SJSA1 (cell line): Measurements from ENCODE around the gene HMCES. TPM values are rescaled to one million over a fixed set of nuclear protein-coding genes. Genes with fewer than 3 reads are reported as not detected.
"Not testable (repeated sequence)": the region's sequence is repeated elsewhere in the genome, so short reads cannot be mapped to it uniquely, and the experiment has no call there.

Source experiments
- DNase-seq, 2 experiments: peaks; one replicate each; pipeline ENCODE4 v3.0.0-alpha.2; 2015 to 2020; ENCODE audit warnings: low spot score in 2 of 2, low read depth in 1 of 2
- H3K27ac ChIP-seq: fragments of 250-450 bp; sonication (Bioruptor Pico); 2 replicates; pipeline ENCODE4 v1.5.1; 2020; ENCODE audit warnings: mild to moderate bottlenecking, moderate library complexity
- H3K27me3 ChIP-seq: fragments of 250-450 bp; sonication (Bioruptor Pico); replicated peaks from 2 replicates; pipeline ENCODE4 v1.5.1; 2020; ENCODE audit warnings: mild to moderate bottlenecking, moderate library complexity
- H3K36me3 ChIP-seq: fragments of 250-450 bp; sonication (Bioruptor Pico); 2 replicates; pipeline ENCODE4 v1.5.1; 2020; ENCODE audit warnings: mild to moderate bottlenecking
- H3K4me1 ChIP-seq: fragments of 250-450 bp; sonication (Bioruptor Pico); replicated peaks from 2 replicates; pipeline ENCODE4 v1.6.1; 2021; ENCODE audit warnings: mild to moderate bottlenecking
- H3K4me3 ChIP-seq: fragments of 250-450 bp; sonication (Bioruptor Pico); 2 replicates; pipeline ENCODE4 v1.5.1; 2020; ENCODE audit warnings: mild to moderate bottlenecking
- H3K9me3 ChIP-seq: fragments of 250-450 bp; sonication (Bioruptor Pico); replicated peaks from 2 replicates; pipeline ENCODE4 v1.5.1; 2020; ENCODE audit warnings: mild to moderate bottlenecking
- total RNA-seq: library from RNA; depleted of rRNA; stranded (reverse); fragments of >200 nt; shearing (Covaris generic); gene quantifications from 2 replicates; pipeline ENCODE4 v1.2.3, GENCODE V29; 2014; rRNA removed

Gene HMCES, protein sequence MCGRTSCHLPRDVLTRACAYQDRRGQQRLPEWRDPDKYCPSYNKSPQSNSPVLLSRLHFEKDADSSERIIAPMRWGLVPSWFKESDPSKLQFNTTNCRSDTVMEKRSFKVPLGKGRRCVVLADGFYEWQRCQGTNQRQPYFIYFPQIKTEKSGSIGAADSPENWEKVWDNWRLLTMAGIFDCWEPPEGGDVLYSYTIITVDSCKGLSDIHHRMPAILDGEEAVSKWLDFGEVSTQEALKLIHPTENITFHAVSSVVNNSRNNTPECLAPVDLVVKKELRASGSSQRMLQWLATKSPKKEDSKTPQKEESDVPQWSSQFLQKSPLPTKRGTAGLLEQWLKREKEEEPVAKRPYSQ
- total RNA-seq, result 22.2 and 25.6 TPM in 2 replicates

DNA sequence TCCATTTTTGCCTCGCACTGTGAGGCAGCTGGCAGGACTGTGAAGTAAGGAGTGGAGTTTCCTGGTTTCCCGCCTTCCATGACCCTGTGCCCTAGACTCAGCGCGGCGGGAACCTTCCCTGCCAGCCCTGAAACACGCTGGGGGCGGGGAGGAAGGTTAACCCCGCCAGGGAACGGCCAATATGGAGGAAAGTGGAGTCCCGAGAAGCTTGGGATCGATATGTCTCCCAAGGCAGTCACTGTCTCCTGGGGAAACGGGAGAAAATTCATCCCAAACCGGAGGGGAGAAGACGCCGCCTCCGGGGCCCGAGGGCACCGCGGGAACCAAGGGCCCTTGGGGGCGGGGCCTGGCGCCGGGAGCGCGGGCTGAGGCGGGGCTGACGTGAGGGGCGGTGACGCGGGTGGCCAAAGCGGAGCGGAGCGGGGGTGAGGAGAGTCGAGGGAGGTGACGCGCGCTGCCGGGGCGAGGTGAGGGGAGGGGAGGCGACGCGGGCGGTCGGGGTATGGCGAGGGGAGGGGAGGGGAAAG lies at the start of gene HMCES:
HMCES (plus strand) TSS at position 432 of the 527 bp plus-strand sequence. CDS start 863 bp downstream, outside the sequence.
- Histone ChIP-seq H3K9me3 (no peaks in the 10 kb centered on the region), H3K36me3 (peaks cover 56% of the 10 kb centered on the region), H3K4me1 (peaks cover 8% of the 10 kb centered on the region), H3K27ac (peak within 1 kb of the TSS; percentile 73), H3K4me3 (peak within 1 kb of the TSS; percentile 92), H3K27me3 (no peaks in the 10 kb centered on the region)
- DNase-seq, result peak; percentile 84 to 93

DNA sequence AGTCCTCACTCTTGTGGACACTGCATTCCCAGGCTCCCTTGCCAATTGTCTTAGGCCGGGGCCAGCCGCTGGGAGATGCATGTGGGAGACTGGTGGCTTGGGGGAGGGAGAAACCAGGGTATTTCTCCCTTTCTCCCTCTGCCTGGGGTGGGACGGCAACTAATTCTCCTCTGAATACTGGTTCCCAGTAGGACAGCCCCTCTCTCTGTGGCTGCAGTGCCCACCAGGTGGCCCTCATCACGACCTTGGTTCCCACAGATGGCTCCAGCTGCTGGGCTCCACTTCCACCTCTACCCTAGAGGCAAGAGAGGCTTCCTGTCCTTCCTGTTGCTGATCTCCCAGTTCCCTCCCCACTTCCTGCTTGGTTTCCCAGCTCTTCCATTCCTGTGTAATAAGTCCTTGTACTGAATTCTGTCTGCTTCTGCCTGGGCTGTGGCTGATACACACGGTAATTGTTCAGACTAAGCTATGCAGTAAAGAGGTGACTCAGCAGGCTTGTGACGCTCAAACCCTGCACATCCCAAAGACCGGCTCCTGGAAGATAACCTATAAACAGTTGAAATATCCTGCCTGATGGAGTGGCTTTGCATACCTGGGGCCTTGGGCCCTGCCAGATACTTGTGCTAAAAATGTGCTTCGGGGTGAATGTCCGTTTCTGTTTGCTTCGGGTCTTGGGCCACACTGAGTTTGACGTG lies 49.6 kb upstream of the HMCES start:
- Histone ChIP-seq H3K9me3 (no peaks in the 10 kb centered on the region), H3K36me3 (no peaks in the 10 kb centered on the region), H3K27ac (peak overlapping the region; percentile 71), H3K27me3 (no peaks in the 10 kb centered on the region), H3K4me3 (no peak overlapping the region), H3K4me1 (peaks cover 52% of the 10 kb centered on the region)
- DNase-seq, result peak; percentile 52 to 67

DNA sequence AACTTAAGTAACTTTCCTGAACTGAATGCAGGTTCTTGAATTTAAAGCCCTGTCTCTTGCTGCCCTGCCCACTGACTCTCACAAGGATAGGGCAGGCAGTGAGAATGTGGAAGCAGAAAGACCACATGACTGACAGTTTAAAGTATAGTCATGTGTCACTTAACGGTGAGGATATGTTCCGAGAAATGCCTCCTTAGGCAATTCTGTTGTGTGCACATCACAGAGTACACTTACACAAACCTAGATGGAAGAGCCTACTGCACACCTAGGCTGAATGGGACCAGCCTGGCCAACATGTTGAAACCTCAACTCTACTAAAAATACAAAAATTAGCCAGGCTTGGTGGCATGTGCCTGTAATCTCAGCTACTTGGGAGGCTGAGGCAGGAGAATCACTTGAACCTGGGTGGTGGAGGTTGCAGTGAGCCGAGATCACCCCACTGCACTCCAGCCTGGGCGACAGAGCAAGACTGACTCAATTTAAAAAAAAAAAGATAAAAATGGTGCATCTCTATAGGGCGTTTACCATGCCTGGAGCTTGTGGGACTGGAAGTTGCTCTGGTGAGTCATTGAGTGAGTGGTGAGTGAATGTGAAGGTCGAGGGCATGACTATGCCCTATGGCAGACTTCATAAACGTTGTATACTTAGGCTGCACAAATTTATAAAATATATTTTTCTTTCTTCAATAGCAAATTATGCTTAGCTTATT lies 48.2 kb upstream of the HMCES start:
- DNase-seq, result peak; percentile 55 to 77
- H3K27ac ChIP-seq, result peak overlapping the region; percentile 50
- H3K27me3 ChIP-seq, result no peaks in the 10 kb centered on the region
- H3K36me3 ChIP-seq, result no peaks in the 10 kb centered on the region
- H3K9me3 ChIP-seq, result no peaks in the 10 kb centered on the region
- no peak overlapping the region for H3K4me3 ChIP-seq
- peaks cover 47% of the 10 kb centered on the region for H3K4me1 ChIP-seq

DNA sequence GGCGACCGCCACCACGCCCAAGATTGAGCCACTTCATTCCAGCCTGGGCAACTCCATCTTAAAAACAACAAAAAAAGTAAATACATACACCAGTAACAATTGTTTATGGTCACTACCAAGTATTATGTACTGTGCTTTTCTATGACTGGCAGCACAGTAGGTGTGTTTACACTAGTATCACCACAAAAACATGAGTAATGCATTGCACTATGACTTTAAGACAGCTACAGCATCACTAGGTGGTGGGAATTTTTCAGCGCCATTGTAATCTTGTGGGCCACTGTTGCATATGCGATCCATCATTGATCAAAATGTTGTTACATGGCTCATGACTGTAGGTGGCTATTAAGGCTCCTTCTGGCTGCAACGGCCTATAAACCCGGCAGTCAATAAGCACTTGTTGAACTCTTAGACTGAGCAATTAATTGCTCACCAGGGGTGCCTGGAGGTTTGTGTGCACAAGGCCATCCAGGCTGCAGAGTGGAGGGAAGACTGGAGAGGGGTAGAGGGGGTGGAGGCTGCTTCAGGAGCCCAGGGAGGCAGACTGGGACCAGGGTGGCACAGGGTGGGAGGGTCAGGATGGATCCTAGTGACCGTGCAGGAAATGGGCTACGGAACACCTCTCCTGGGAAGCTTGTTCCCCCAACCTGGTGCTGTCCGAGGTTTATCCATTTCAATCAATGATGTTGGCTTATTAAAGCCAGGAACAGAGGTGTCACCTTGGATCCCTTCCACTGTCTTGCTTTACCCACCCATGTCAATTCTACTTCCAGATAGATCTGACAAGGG lies 47.1 kb upstream of the HMCES start:
- H3K36me3 ChIP-seq, result no peaks in the 10 kb centered on the region
- DNase-seq, result peak; percentile 49 to 67
- no peaks in the 10 kb centered on the region for H3K9me3 ChIP-seq
- H3K4me1 ChIP-seq, result peaks cover 36% of the 10 kb centered on the region
- no peak overlapping the region for H3K4me3 ChIP-seq
- peak overlapping the region; percentile 50 for H3K27ac ChIP-seq
- no peaks in the 10 kb centered on the region for H3K27me3 ChIP-seq

DNA sequence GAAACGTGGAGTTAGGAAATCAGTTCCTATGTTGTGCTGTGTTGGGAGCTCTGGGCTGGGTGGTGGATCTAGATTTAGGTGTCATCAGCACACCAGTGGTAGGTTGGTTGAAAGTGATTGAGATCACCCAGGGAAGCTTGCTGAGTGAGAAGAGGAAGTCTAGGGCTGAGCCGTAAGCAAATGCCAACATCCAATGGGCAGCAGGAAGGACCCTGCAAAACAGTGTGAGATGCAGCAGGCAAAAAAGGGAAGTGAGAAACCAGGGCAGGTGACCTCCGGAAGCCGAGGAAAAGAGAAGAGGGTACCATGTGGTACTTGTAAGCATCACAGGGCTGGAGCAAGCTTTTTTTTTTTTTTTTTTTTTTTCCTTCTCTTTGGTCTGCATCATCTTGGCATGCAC lies 45.1 kb upstream of the HMCES start:
- no peak for DNase-seq
- H3K9me3 ChIP-seq, result no peaks in the 10 kb centered on the region

DNA sequence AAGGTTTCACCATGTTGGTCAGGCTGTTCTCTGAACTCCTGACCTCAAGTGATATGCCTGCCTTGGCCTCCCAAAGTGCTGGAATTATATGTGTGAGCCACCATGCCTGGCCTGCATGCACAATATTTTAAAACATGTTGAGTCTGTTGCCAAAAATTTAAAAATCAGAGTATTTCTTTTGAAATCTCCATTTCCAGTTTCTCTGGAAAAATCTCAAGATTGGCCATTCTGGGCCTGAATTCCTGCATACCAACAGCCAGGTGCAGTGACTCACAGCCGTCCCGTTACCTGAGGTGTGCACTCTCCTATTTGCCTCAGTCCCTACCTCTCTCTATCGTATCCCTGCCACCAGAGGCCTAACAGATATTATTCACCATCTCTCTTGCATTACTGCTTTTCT lies 44.2 kb upstream of the HMCES start:
- Histone ChIP-seq H3K27ac (no peak overlapping the region), H3K9me3 (no peaks in the 10 kb centered on the region), H3K27me3 (no peaks in the 10 kb centered on the region), H3K4me1 (peaks cover 20% of the 10 kb centered on the region), H3K4me3 (no peak overlapping the region), H3K36me3 (no peaks in the 10 kb centered on the region)
- no peak for DNase-seq

More for the DNA sequence above, 45.1 kb upstream of the HMCES start:
- no peak overlapping the region for H3K4me3 ChIP-seq
- H3K36me3 ChIP-seq, result no peaks in the 10 kb centered on the region
- no peaks in the 10 kb centered on the region for H3K27me3 ChIP-seq
- peaks cover 30% of the 10 kb centered on the region for H3K4me1 ChIP-seq
- H3K27ac ChIP-seq, result no peak overlapping the region

DNA sequence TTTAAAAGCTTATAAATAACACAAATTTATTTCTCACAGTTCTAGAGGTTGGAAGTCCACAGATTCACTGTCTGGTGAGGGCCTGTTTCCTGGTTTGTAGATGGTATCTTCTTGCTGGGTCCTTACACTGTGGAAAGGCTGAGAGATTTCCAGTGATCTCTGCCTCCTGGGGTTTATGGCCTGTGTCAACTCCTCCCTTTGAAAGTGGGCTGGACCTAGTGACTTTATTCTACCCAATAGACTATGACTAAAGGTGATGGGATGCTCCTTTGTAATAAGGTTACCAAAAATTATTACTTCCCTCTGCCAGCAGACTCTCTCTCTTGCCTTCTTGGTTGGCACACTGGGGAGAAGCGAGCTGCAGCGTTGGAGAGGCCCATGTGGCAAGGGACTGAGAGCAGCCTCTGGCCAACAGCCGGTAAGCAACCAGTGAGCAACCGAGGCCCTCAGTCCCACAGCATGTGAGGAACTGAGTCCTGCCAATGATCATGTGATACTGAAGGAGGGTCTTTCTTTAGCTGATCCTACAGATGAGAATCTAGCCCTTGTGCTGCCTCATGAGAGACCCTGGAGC lies 43.2 kb upstream of the HMCES start:
- Histone ChIP-seq H3K27ac (no peak overlapping the region), H3K4me3 (no peak overlapping the region), H3K27me3 (no peaks in the 10 kb centered on the region), H3K4me1 (peaks cover 13% of the 10 kb centered on the region), H3K9me3 (no peaks in the 10 kb centered on the region), H3K36me3 (no peaks in the 10 kb centered on the region)
- no peak for DNase-seq

DNA sequence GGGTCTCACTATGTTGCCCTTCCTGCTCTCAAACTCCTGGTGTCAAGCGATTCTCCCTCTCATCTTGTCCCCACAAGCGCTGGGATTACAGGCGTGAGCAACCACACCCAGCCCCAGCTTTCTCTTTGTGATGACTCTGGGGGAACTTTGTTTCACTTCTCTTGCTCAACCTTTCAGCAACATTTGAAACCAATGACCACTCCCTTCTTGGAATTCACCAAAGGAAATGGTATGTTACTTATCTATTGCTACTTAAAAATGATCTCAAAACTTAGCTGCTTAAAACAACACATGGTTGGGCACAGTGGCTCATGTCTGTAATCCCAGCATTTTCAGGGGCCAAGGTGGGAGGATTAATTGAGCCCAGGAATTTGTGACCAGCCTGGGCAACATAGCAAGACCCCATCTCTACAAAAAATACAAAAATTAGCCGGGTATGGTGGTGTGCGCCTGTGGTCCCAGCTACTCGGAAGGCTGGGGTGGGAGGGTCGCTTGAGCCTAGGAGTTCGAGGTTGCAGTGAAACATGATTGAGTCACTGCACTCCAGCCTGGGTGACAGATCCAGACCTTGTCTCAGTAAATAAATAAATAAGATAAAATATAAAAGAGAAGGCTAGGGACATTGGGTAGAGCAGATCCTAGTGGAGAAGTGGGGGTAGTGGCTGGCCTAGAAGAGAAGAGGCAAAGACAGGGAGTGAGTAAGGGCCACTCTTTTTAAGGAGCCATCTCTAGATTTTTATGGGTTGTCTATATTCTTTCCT lies 39.5 kb upstream of the HMCES start:
- Histone ChIP-seq H3K9me3 (no peaks in the 10 kb centered on the region), H3K4me3 (no peak overlapping the region), H3K4me1 (no peaks in the 10 kb centered on the region), H3K36me3 (no peaks in the 10 kb centered on the region), H3K27me3 (no peaks in the 10 kb centered on the region), H3K27ac (no peak overlapping the region)
- DNase-seq, result no peak

DNA sequence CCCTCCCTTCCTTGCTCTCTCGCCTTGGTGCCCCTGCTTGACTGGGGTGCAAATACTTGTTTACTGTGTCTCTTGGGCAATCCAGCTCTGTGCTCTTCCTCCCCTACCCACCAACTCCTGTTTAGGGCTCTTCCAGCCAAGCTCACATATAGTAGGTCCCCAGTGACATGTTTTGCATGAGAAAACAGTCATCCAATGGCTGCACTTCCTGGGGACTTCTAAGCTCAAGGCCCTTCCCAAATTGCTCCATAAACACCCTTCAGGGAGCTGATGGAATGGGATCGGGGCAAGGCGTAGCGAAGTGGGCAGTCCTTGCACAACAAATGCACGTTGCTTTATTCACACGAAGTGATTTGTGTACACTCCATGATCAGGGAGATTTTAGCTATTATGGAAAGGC lies 38.7 kb upstream of the HMCES start:
- no peak for DNase-seq
- Histone ChIP-seq H3K9me3 (no peaks in the 10 kb centered on the region), H3K27me3 (no peaks in the 10 kb centered on the region), H3K4me3 (no peak overlapping the region), H3K27ac (no peak overlapping the region), H3K4me1 (no peaks in the 10 kb centered on the region), H3K36me3 (no peaks in the 10 kb centered on the region)

DNA sequence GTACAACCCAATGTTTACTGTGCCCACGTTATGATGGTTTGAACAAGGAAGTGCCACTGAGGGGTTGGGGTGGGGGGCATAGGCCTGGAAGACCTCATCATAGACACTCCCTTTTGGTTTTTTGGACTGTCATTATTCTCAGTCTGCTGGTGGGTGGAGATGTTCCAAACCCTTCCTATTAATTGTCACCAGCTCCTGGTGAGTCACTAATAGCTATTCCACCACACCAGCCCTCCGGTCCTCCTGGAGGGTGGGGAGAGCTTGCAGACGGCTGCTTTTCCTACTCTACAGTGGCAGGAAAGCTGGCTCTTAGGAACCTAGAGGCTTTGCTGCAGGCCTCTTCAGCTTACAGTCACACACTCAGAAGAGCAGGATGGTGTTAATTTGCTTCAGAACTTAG lies 38.2 kb upstream of the HMCES start:
- no peaks in the 10 kb centered on the region for H3K9me3 ChIP-seq
- no peak overlapping the region for H3K4me3 ChIP-seq
- H3K27me3 ChIP-seq, result no peaks in the 10 kb centered on the region
- H3K36me3 ChIP-seq, result no peaks in the 10 kb centered on the region
- peaks cover 3% of the 10 kb centered on the region; the same call in 1 of the 2 replicates for H3K4me1 ChIP-seq
- no peak for DNase-seq
- no peak overlapping the region for H3K27ac ChIP-seq

DNA sequence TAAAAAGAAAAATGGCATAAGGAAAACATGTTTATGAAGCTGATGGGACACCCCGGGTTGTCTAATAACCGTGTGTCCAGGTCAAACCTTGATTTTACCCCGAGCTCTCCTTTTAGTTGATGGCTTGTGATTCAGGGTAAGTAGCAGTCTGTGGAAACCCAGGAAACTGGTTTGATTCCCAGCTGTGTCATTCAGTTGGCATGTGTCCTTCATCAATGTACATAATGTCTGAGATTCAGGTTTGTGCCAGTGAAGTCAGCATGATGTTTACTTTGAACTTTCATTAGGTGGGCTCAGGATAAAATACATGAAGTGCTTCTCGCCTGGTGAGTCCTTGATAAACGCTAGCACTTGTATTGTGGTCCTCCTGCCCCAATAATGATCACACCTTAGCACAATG lies 33.5 kb upstream of the HMCES start:
- Histone ChIP-seq H3K9me3 (no peaks in the 10 kb centered on the region), H3K27ac (no peak overlapping the region), H3K4me1 (peaks cover 11% of the 10 kb centered on the region), H3K4me3 (no peak overlapping the region), H3K36me3 (peaks cover 7% of the 10 kb centered on the region), H3K27me3 (no peaks in the 10 kb centered on the region)
- DNase-seq, result no peak

DNA sequence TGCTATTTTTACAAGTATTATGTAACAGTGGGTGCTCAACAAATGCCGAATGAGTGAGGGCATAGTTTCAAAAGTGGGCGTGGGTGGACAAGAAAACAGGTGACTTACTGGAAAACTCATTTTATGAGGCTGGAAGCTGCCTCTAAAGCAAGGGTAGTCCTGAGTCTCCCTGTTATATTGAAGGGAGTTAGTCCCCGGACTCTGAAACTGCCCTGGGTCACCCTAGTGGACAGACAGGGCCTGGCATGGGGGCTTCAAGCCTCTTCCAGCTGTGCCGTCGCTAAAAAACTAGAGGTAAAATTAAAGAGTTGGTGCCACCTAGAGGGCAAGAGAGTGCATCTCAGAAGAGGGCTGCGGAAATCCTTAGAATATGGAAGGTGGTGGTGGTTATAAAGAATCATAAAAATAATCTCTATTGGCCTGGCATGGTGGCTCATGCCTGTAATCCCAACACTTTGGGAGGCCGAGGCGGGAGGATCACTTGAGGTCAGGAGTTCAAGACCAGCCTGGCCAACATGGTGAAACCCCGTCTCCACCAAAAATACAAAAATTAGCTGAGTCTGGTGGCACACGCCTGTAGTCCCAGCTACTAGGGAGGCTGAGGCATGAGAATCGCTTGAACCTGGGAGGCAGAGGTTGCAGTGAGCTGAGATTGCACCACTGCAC lies 32.9 kb upstream of the HMCES start:
- Histone ChIP-seq H3K36me3 (peaks cover 13% of the 10 kb centered on the region), H3K4me1 (peaks cover 16% of the 10 kb centered on the region)
- not testable (repeated sequence) for H3K27me3 ChIP-seq, H3K4me3 ChIP-seq, H3K9me3 ChIP-seq, H3K27ac ChIP-seq
- peak; percentile 73 to 87 for DNase-seq
